RCC 7860 (cell line): ENCODE measurements around the gene TMEM87B.
"Not testable (repeated sequence)": the region's sequence is repeated elsewhere in the genome, so short reads cannot be mapped to it uniquely, and the experiment has no call there.

Experiments
- DNase-seq: peaks from one replicate; pipeline ENCODE4 v3.0.0-alpha.2; 2015; ENCODE audit warnings: low spot score
- FAIRE-seq: peaks from 2 replicates; lab custom pipeline; 2012; peaks lifted over from hg19 to GRCh38; lab: Jason Lieb, UNC

The TMEM87B gene

DNA sequence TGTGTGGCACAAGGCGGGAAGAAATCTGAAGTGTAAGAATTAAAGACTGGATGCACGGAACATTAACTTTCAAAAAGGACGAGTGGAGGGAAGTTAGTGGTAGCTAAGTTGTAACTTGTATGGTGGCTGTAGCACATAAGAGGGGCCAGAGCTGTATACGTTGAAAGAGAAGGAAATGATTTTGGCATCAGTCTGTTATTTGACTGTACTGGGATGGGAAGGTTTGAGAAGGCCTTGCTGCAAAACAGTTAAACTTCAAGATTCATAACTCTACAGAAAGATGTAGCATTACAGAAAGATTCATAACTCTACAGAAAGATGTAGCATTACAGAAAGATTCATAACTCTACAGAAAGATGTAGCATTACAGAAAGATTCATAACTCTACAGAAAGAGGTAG is 58.3 kb downstream of the TMEM87B start:
- FAIRE-seq, DNase-seq: not testable (repeated sequence)

DNA sequence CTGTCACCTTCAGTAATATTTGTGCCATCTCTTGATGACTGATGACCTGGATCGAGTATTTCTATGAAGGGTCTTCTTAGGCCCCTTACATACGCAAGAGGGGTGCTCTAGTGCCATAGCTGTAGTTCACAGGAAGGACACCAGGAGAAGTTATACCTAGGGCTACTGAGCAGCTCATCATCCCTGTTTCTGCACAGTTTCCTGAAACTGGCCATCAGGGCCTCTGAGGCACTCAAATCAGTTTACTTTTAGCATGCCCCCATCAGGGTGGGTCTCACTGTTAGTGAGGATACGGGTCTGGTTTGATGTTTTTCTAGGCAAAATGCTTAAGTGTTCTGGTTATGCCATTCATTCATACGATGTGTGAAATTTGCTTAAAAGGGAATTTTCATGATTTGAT is 63.1 kb downstream of the TMEM87B start:
- DNase-seq = no peak
- no peak for FAIRE-seq

DNA sequence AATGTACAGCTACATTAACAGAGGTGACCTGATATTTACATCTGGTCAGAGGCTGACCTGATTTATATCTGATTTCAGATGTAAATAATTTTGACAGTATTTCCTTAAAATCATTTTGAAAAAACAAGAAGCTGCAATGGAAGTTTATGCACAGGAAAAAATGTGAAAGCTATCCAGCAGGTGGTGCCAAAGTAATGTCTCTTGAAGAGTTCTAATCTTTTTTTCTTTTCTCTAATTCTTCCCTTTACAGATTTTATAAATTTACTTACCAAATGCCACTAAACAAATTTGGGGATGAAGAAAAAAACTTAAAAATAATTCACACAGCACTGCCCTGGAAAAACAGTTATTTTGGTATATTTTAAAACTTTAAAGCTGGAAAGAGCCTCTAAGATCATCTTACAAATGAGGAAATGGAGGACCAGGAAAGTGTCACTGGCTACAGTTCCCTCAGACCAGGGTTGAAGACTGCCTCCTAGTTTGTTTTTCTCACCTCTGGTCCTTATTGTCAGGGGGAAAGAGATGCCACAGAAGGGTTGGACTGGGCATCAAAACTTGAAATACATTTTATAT is 66.7 kb downstream of the TMEM87B start:
- peak; percentile 38 for DNase-seq
- FAIRE-seq = peak; percentile 78

DNA sequence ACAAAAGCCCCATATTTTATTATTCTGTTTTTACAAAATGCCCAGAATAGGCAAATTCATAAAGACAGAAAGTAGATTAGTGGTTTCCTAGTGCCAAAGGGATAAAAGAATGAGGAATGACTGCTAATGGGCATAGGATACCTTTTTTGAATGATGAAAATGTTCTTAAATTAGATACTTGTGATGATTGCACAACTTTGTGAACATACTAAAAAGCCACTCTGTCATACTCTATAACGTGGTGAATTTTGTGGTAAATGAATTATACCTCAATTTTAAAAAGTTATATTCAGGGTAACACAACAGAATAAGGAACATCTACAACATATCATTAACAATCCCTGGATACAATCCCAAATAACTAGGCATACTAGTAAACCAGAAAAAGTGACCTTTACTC is 74.0 kb downstream of the TMEM87B start:
- no peak for FAIRE-seq
- no peak for DNase-seq

DNA sequence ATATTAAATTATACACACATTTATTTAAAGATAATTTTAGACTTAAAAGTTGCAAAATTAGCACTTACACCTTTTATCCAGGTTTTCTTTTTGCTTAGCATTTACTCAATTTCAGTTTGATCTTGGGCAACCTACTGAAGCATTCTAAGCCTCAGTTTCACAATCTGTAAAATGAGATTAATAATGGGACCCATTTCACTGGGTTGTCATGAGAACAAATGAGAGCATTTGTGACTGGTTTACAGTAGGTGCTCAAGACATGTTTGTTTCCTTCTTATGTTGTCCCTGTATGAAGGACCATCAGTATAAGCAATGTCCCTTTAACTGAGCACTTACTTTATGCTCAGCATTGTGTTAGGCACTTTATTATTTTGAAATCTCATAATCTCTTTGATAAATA is 78.3 kb downstream of the TMEM87B start:
- DNase-seq = no peak
- no peak for FAIRE-seq

DNA sequence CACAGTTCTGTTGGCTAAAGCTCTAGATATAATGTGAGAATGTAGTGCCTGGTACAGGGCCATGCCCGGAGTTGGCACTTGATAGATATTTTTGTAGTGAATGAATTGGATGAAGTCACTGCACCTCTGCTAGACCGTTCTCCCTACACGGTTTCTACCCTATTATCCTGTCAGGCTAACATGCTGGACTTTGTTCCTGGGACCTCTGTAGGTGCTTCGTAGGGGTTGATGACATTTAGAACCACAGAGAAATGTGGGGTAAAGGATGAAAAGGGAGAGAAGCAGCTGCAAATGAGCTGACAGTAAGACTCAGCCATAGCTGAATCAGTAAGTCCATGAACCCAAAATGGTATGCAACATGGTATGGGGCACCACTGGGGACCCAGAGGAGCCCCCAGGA is 79.1 kb downstream of the TMEM87B start:
- FAIRE-seq = no peak
- no peak for DNase-seq

DNA sequence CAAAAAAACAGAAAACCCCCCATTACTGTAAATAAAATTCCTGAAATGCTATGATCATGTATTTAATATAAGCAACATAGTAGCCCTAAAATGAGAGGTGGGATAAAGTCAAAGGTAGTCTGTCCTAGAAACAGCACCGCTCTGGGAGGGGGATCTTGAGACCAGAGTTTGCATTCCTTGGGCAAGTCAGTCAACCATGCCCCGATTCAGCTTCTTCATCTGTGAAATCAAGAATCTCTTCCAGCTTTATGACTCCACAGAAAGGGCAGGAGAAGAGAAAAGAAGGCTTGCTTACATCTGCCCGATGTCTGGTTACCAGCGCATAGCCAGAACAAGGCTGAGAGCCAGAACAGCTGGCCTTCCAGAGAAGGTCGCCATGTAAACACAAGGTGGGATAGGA is 81.0 kb downstream of the TMEM87B start:
- no peak for FAIRE-seq
- DNase-seq = no peak

DNA sequence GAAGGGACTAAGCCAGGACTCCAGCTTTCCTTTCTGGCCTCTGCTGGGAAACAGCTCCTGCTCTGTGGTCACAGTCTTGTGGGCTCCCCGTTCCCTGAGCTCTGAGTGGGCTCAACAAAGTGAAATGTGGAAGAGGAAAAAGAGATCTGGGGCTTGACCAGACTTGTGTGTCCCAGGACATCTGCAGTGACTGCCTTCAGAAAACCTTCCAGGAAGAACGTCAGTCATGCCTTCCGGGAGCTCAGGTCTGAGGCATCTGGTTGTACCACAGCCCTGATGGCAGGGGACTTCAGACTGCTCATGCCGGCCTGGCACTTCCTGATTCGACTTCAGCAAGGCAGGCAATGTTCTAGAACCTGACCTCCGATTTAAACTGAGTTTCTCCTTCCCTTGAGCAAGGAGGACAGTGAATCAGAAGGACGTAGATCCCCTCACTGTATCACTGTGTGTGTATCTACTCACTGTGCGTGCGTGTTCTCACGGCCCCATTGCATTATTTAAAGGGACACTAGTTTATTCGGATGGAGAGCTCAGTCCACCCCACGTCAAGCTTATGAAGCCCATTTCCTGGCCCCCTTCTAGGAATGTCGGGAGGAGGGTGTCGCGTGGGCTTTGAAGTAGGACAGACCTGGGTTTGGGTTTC is 82.6 kb downstream of the TMEM87B start:
- no peak for DNase-seq
- FAIRE-seq = no peak

DNA sequence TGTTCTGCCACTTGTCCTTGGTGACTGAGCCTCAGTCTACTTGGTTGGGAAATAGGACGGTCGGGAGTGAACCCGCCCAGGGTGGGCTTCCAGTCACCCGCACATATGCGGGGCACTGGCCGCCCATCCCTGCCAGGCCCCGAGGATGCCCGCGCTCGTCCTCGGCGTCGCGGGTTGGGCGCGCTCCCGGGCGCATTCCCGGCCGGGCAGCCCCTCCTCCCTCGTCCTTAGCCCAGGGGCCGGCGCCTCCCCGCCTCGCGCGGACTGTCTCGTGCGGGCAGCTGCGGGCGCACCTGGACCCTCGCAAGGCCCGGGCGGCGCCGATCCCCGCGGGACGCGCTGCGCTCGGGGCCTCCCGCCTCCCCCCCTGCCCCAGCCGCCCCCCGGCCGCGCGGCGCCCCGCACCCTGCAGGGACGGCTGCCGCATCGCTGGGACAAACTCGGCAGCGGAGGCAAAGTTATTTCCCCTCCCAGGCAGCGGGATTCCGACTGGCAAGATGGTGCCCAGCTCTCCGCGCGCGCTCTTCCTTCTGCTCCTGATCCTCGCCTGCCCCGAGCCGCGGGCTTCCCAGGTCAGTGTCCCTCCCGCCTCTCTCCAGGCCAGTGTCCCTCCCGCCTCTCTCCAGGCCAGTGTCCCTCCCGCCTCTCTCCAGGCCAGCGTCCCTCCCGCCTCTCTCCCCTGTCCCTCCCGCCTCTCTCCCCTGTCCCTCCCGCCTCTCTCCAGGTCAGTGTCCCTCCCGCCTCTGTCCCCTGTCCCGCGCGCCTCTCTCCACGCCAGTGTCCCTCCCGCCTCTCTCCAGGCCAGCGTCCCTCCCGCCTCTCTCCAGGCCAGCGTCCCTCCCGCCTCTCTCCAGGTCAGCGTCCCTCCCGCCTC is 83.3 kb downstream of the TMEM87B start, which contains the start of gene FBLN7:
Gene FBLN7 (plus strand): TSS at position 227 of the 874 bp plus-strand sequence. CDS start 271 bp downstream, at position 498.
- no peak for FAIRE-seq
- DNase-seq = no peak

DNA sequence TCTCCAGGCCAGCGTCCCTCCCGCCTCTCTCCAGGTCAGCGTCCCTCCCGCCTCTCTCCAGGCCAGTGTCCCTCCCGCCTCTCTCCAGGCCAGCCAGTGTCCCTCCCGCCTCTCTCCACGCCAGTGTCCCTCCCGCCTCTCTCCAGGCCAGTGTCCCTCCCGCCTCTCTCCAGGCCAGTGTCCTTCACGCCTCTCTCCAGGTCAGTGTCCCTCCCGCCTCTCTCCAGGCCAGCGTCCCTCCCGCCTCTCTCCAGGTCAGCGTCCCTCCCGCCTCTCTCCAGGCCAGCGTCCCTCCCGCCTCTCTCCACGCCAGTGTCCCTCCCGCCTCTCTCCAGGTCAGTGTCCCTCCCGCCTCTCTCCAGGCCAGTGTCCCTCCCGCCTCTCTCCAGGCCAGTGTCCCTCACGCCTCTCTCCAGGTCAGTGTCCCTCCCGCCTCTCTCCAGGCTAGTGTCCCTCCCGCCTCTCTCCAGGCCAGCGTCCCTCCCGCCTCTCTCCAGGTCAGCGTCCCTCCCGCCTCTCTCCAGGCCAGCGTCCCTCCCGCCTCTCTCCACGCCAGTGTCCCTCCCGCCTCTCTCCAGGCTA is 84.1 kb downstream of the TMEM87B start:
- DNase-seq, FAIRE-seq: not testable (repeated sequence)

DNA sequence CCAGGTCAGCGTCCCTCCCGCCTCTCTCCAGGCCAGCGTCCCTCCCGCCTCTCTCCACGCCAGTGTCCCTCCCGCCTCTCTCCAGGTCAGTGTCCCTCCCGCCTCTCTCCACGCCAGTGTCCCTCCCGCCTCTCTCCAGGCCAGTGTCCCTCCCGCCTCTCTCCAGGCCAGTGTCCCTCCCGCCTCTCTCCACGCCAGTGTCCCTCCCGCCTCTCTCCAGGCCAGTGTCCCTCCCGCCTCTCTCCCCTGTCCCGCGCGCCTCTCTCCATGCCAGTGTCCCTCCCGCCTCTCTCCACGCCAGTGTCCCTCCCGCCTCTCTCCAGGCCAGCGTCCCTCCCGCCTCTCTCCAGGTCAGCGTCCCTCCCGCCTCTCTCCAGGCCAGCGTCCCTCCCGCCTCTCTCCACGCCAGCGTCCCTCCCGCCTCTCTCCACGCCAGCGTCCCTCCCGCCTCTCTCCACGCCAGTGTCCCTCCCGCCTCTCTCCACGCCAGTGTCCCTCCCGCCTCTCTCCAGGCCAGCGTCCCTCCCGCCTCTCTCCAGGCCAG is 84.7 kb downstream of the TMEM87B start:
- not testable (repeated sequence) for DNase-seq, FAIRE-seq

DNA sequence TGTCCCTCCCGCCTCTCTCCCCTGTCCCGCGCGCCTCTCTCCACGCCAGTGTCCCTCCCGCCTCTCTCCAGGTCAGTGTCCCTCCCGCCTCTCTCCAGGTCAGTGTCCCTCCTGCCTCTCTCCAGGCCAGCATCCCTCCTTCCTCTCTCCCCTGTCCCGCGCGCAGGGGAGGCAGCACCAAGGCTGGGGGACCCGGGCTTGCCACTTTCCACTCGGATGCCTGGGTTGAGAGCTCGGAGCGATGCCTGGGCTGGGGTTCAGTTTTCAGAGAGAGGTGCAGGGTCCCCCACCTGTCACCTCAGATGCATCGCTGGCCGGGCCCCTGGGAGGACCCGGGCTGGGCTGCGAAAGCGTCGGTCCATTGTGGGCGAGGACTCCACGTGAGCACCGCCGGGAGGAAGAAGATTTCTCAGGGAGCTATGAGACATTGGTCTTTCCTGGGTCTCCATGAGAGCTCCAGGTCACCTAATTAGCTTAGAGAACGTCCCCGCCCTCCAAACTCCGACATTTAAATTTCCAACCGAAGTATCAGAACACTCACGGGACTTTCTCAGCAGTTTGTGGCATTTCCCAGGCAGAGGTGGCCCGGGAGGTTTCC is 85.2 kb downstream of the TMEM87B start:
- FAIRE-seq = no peak
- DNase-seq = no peak

DNA sequence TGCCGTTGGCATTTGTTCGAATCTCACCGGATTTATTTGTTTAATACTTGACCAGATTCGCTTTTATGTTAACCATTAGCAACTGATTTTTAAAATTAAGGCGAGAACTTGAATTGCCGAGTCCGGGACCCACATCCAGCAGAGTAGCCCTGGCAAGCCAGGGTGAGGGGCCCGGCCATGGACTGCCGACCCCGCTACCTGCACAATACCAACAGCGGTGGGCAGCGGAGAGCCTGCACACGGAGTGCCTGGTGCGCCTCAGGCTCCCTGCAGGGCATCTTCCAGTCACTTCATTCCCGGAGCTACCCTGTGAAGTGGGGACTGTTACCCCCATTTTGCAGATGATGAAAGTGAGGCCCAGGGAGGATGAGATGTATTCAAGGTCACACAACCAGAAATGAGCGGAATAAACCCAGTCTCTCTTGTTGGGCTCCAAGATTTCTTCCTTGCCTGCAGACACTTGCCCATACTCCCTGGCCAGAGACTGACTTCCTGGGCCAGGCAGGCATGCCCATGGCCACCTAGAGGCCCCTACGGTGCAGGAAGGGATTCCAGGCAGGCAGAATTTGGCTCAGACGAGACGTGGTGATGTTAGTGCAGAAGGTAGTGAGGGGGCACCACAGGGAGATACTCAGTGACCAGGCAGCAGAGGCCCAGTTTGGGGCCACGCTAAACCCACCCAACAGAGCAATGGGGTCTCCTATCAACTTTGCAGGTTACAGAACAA is 86.0 kb downstream of the TMEM87B start:
- FAIRE-seq = no peak

DNA sequence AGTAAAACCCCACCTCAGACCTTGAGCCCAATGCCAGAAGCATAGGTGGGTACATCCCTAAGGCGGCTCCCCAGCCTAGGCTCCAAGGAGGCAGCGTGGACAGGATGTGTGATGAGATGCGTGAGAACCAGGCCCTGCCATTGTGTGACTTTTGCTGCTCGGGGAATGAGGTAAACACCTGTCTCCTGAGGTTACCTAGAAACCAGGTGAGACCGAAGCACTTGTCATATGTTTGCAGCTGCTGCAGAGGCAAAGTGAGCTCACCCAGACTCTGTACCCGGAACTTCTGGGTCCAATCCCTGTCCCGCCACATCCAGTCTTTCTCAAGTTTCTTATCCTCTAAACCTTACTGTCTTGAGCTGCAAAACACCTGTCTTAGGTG is 86.5 kb downstream of the TMEM87B start:
- FAIRE-seq (no peak), DNase-seq (no peak)

More for the DNA sequence above, 86.0 kb downstream of the TMEM87B start:
- DNase-seq = no peak

DNA sequence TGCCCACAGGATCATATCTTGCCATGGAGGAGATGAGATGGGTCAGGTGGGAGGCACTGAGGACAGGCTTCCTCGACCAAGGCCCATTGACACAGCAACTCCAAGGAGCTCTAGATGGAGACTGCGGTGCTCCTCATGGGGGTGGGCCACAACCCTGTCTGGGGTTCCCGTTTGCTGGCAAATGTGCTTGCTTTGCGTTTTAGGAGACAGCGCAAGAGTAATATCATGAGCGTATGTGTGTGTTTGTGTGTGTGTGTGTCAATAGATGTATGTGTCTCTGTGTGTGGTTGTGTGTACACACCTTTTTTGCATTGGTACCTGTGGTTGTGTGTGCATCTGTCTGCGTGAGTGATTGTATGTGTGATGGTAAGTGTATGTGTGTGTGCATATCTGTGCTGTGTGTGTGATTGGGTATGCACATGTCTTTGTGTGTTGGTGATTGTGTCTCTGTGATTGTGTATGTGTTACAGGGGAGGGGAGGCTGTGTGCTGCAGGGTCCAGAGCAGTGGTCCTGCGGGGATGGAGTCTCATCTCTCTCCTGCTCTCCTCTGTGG is 87.5 kb downstream of the TMEM87B start:
- DNase-seq = no peak
- no peak for FAIRE-seq

DNA sequence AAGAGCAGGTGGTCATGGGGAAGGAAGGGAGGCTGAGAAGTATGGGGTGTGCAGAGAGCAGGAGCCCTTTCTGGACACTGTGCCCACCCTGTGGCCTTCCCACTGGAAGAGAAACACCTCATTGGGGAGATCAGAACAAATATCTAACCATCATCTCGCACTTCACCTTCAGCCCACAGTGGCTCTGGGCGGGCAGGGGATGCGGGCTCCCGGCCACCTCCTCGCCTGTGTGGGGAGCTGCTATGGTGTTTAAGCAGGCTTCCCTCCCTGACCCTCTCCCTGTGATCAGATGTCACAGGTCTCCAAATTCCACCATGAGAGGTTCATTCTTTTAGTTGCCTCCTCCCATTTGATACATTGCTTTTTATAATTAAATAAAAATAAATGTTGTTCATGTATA is 88.1 kb downstream of the TMEM87B start:
- no peak for FAIRE-seq

DNA sequence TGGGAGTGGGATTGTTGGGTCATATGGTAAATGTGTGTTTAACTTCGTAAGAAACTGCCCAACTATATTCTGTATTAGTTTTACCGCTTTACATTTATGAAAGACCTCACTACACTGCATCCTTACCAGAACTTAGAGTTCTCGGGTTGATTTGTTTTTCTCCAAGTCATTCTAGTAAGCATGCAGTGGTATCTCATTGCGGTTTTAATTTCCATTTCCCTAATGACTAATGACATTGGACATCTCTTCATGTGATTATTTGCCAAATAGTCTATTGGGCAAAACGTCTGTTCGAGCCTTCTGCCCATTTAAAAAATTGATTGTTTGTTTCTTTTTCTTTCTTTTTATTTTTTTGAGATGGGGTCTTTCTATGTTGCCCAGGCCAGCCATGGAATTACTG is 89.9 kb downstream of the TMEM87B start:
- no peak for FAIRE-seq
- DNase-seq = no peak

More for the DNA sequence above, 88.1 kb downstream of the TMEM87B start:
- DNase-seq = no peak

DNA sequence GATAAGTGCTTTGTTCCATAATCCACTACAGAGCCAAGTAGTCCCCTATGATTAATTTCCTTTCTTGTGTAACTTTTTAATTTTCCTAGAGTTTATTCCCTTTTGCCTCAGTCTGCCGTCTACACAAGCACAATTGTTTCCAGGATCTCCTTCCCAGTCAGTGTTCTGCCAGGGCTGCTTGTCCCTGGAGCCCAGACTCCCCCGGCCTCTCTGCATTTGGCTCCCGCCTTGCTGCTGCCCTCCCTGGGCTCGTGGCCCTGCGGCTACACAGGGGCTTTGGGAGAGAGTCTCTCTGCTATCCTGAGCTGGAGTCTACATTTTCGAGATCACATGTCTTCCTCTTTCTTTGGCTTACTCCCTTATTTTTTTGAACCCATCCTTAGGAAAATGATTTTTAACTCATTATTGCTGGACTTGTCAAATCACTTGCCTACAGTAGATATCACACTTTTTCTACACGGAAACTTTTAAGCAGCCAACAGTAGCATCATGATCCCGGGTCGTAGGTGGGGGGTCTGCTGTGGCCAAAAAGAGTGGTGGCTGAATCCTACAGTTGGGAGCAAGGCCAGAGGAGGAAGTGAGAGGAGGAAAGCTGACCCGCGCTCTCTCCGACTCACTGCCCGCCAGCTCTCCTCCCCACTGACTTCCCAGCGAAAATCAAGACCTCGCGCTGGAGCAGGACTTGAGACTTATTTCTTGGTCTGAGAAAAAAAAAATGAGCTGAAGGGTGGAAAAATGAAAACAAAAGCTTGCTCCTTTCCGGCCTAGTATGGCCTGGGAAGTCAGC is 92.5 kb downstream of the TMEM87B start:
- FAIRE-seq (no peak), DNase-seq (no peak)

DNA sequence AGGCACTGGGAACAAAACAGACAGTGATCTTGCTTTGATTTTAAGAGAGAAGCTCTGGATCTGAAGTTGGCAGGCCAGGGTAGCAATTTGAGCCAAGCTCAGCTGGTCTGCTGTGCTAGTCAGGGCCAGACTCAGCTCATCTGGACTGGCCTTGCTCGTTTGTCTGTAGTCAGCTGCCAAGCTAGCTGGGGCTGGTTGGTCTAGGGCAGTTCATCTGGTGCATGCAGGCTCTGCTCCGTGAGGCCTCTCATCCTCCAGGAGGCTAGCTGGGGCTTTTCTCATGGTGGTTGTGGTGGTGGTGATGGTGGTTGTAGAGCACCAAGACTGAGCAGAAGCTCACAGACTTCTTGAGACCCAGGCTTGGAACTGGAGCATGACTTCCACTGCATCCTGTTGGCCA is 93.4 kb downstream of the TMEM87B start:
- DNase-seq (no peak), FAIRE-seq (no peak)
